Transverse colon (tissue), 4 donors: ENCODE results near the gene RAB3IL1. TPM values are rescaled to one million over a fixed set of nuclear protein-coding genes. Genes with fewer than 3 reads are reported as not detected.

Source experiments
- DNase-seq: peaks from one replicate; pipeline ENCODE4 v3.0.0-alpha.2; 2019
- H3K27ac ChIP-seq, 4 donors: fragments of 200-600 bp; sonication (generic); 2 replicates each; pipeline ENCODE4 v1.5.1; 2016 to 2018; ENCODE audit warnings: inconsistent platforms in 4 of 4
- H3K27me3 ChIP-seq: fragments of 200-600 bp; sonication (generic); 2 replicates; pipeline ENCODE4 v1.5.1; 2017; ENCODE audit warnings: inconsistent platforms
- H3K36me3 ChIP-seq, 4 donors: fragments of 200-600 bp; sonication (generic); 2 replicates each; pipeline ENCODE4 v1.5.1; 2017 to 2019; ENCODE audit warnings: inconsistent platforms in 4 of 4
- H3K4me1 ChIP-seq, 4 donors: fragments of 200-600 bp; sonication (generic); 2 replicates each; pipeline ENCODE4 v1.5.1; 2017 to 2020; ENCODE audit warnings: inconsistent platforms in 4 of 4
- H3K4me3 ChIP-seq, 4 donors: fragments of 200-600 bp; sonication (generic); 1 replicate in 1 of 4; 2 replicates in 3 of 4; pipeline versions ENCODE4 v1.5.1 to v1.6.1; 2017 to 2019; ENCODE audit warnings: inconsistent platforms in 4 of 4
- H3K9me3 ChIP-seq, 2 donors: fragments of 200-600 bp; sonication (generic); 2 replicates each; pipeline ENCODE4 v1.5.1; 2017 to 2019; ENCODE audit warnings: inconsistent platforms in 2 of 2
- EP300 ChIP-seq: sonication (generic); formaldehyde crosslinking; IDR thresholded peaks from one replicate; pipeline ENCODE4 v1.6.1; 2017; ENCODE audit warnings: antibody characterized with exemption, low read depth
- POLR2A ChIP-seq: fragments of 450-650 bp; IDR thresholded peaks from one replicate; pipeline ENCODE4 v1.6.1; 2016; ENCODE audit warnings: antibody characterized with exemption, mild to moderate bottlenecking, moderate library complexity
- POLR2AphosphoS5 ChIP-seq, 3 donors: sonication (generic); formaldehyde crosslinking; IDR thresholded peaks; one replicate each; pipeline ENCODE4 v1.6.1; 2016; ENCODE audit warnings: antibody characterized with exemption in 3 of 3
- WGBS, 2 donors: methylation state at CpG; one replicate each; pipeline ENCODE4 v1.1.5; 2018; ENCODE audit warnings: low coverage in 1 of 2; 5-methylcytosine and 5-hydroxymethylcytosine counted together
- in situ Hi-C, 4 donors: fragments of 200-750 bp; cut with MboI; loops; one replicate each; pipeline versions ENCODE4 v1.15.0 to v1.15.1; 2017; ENCODE audit warnings: low sequenced_read_pairs in 3 of 4, low pct_ligation_motif_present in 1 of 4, low pct_unique_long_range_greater_than_20kb in 1 of 4
- intact Hi-C: fragments of 100-400 bp; cut with DNase I; formaldehyde crosslinking; loops from one replicate; pipeline ENCODE4 v1.15.1; 2023; ENCODE audit warnings: low total_unique reads
- total RNA-seq, 4 donors: library from RNA; depleted of rRNA; stranded (reverse); fragments of >200 nt; gene quantifications; one replicate each; pipeline ENCODE4 v1.1.0, GENCODE V29; 2016
- TF ChIP-seq, protein P1 (sequence below), 5 experiments: fragments of 200-600 bp in 3 of 5; fragments of 450-650 bp in 2 of 5; sonication (generic) in 3 of 5; IDR thresholded peaks; 1 replicate in 2 of 5; 2 replicates in 3 of 5; pipeline ENCODE4 v1.5.1; 2016 to 2017; ENCODE audit warnings: antibody characterized with exemption in 5 of 5, inconsistent platforms in 3 of 5, mild to moderate bottlenecking in 2 of 5, moderate library complexity in 1 of 5

Gene RAB3IL1
- total RNA-seq, 4 donors from 2014 or later: 1.2 to 7.6 (median 5.9) TPM

DNA sequence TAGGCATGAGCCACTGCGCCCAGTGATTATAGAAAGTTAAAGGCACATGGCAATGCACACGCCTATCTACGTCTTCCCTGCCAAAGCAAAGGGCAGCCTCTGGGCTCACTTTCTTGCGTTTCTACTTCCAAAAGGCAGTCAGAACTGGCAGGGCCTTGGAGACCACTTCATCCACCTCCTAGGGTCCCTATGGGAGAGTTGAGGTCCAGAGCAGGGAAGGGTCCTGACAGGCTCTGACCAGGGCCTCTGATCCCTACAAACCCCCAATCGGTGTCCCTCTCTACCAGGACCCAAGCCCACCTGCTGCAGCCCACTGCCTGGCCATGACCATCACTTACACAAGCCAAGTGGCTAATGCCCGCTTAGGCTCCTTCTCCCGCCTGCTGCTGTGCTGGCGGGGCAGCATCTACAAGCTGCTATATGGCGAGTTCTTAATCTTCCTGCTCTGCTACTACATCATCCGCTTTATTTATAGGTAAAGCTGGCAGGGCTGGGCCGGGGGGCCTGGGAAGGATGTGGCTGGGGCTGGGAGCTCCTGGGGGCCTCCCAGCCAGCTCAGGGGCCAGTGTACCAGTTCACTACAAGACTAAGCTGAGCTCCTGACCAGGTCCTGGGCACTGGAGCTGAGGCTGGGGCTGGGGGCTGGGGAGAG is 34.2 kb upstream of the RAB3IL1 start:
- intact Hi-C loops: no loop called here

DNA sequence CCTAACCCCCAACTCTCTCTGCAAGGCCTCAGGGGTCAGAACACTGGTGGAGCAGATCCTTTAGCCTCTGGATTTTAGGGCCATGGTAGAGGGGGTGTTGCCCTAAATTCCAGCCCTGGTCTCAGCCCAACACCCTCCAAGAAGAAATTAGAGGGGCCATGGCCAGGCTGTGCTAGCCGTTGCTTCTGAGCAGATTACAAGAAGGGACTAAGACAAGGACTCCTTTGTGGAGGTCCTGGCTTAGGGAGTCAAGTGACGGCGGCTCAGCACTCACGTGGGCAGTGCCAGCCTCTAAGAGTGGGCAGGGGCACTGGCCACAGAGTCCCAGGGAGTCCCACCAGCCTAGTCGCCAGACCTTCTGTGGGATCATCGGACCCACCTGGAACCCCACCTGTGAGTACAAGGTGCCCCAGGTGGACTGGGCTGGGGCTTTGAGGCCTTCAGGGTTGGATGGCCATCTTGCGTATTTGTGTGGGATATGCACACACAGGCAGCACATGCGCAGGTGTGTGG is 32.7 kb upstream of the RAB3IL1 start, which contains the start of gene BEST1:
TSS of gene BEST1 (plus strand) at position 317 of the 513 bp plus-strand sequence. CDS start 1,456 bp downstream, outside the sequence.
- no peak within 1 kb of the TSS for H3K4me3 ChIP-seq
- H3K27me3 ChIP-seq: peaks cover 10% of the 10 kb centered on the region
- intact Hi-C loops (no loop called here), in situ Hi-C loops (loop anchor here in 1 of 4 donors (10.0 kb wide), 1 partner anchor 155 kb away; the partner anchor contains the start of genes FEN1 and TMEM258)
- DNase-seq: no peak
- TF ChIP-seq POLR2A: no peak
- no peak for TF ChIP-seq EP300
- TF ChIP-seq POLR2AphosphoS5 (IDR thresholded peaks at IDR 0.05): no peak
- TF ChIP-seq, protein P1, sequence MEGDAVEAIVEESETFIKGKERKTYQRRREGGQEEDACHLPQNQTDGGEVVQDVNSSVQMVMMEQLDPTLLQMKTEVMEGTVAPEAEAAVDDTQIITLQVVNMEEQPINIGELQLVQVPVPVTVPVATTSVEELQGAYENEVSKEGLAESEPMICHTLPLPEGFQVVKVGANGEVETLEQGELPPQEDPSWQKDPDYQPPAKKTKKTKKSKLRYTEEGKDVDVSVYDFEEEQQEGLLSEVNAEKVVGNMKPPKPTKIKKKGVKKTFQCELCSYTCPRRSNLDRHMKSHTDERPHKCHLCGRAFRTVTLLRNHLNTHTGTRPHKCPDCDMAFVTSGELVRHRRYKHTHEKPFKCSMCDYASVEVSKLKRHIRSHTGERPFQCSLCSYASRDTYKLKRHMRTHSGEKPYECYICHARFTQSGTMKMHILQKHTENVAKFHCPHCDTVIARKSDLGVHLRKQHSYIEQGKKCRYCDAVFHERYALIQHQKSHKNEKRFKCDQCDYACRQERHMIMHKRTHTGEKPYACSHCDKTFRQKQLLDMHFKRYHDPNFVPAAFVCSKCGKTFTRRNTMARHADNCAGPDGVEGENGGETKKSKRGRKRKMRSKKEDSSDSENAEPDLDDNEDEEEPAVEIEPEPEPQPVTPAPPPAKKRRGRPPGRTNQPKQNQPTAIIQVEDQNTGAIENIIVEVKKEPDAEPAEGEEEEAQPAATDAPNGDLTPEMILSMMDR (IDR thresholded peaks at IDR 0.05): no peak
- H3K4me1 ChIP-seq: peaks cover 9 to 19% (median 13%) of the 10 kb centered on the region in 4 donors
- no peaks in the 10 kb centered on the region for H3K9me3 ChIP-seq
- H3K36me3 ChIP-seq: no peaks in the 10 kb centered on the region
- peak within 1 kb of the TSS in 3 of 4 donors; percentile 44 to 47 (median 44) for H3K27ac ChIP-seq
- WGBS, 2 donors: 91% methylated on average over 6 of the region's 8 CpGs; no CpG with 5 or more reads in 1 of the 2 donors

More for the DNA sequence above, 34.2 kb upstream of the RAB3IL1 start:
- Histone ChIP-seq H3K27me3 (peaks cover 16% of the 10 kb centered on the region), H3K9me3 (no peaks in the 10 kb centered on the region), H3K27ac (no peak overlapping the region), H3K36me3 (no peaks in the 10 kb centered on the region), H3K4me3 (no peak overlapping the region), H3K4me1 (peaks cover 9 to 29% (median 22%) of the 10 kb centered on the region in 4 donors)
- 95 to 100% methylated on average over 1 to 11 of the region's 11 CpGs for WGBS, 2 donors
- TF ChIP-seq, protein P1 (IDR thresholded peaks at IDR 0.05): no peak
- no peak for TF ChIP-seq EP300
- no peak for TF ChIP-seq POLR2AphosphoS5 (IDR thresholded peaks at IDR 0.05)
- no peak for TF ChIP-seq POLR2A
- in situ Hi-C loops: loop anchor here in 1 of 4 donors (10.0 kb wide), 1 partner anchor 157 kb away; the partner anchor contains the start of genes FEN1 and TMEM258
- DNase-seq: no peak

DNA sequence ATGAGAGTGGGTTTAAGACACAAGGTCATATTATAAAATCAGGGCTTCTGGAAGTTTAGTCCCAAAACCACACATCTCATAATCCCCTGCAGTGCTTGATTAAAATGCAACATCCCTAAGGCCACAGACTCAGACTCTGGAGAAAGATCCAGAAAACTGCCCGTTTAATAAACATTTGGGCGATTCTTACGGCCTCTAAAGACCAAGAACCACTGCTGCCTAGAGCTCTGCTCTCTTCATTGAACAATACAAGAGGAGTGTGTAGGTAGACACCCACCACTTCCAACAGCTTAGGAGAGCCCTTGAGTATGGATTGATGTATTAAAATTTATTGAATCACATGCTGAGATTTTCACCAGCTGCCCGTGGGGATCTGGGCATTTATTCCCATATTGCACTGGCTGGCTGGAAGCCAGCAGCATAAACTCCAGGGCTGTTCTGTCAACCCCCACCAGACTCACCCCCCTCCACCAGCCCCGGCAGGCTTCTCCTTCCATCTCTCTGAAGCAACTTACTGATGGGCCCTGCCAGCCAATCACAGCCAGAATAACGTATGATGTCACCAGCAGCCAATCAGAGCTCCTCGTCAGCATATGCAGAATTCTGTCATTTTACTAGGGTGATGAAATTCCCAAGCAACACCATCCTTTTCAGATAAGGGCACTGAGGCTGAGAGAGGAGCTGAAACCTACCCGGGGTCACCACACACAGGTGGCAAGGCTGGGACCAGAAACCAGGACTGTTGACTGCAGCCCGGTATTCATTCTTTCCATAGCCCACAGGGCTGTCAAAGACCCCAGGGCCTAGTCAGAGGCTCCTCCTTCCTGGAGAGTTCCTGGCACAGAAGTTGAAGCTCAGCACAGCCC is 32.0 kb upstream of the RAB3IL1 start:
- TF ChIP-seq, protein P1 (IDR thresholded peaks at IDR 0.05): no peak
- TF ChIP-seq POLR2A: no peak
- peak in 2 of 3 donors; percentile 13 to 27 for TF ChIP-seq POLR2AphosphoS5 (IDR thresholded peaks at IDR 0.05)
- no peak for TF ChIP-seq EP300
- Histone ChIP-seq H3K27me3 (peaks cover 6% of the 10 kb centered on the region), H3K27ac (peak overlapping the region in 3 of 4 donors; percentile 44 to 47 (median 44)), H3K4me1 (peaks cover 7 to 14% (median 10%) of the 10 kb centered on the region in 4 donors), H3K4me3 (no peak overlapping the region), H3K9me3 (no peaks in the 10 kb centered on the region), H3K36me3 (no peaks in the 10 kb centered on the region)
- peak; percentile 64 for DNase-seq
- in situ Hi-C loops (loop anchor here in 3 of 4 donors (5.0 to 10.0 kb wide), 3 partner anchors 52 to 155 kb away; partner anchors contain the start of genes FADS3 (in 2 of the 3), FEN1 (in 1 of the 3) and TMEM258 (in 1 of the 3)), intact Hi-C loops (loop anchor here (10.0 kb wide), 1 partner anchor 135 kb away; no protein-coding TSS in a partner anchor)
- WGBS, 2 donors: 18 to 52% methylated on average over 3 to 9 of the region's 9 CpGs
